Adipocyte (in vitro differentiated cells): ENCODE data around the gene CTXND1.

Source experiments
- DNase-seq: peaks from one replicate; pipeline ENCODE4 v3.0.0-alpha.2; 2015; ENCODE audit warnings: low read depth
- H3K27me3 ChIP-seq: replicated peaks from 2 replicates; pipeline ENCODE4 v1.7.0; 2013; ENCODE audit warnings: mild to moderate bottlenecking, low read length, moderate library complexity; ENCODE audit not compliant: control insufficient read depth, insufficient read depth
- H3K36me3 ChIP-seq: 2 replicates; pipeline ENCODE4 v1.7.0; 2013; ENCODE audit warnings: low read length, mild to moderate bottlenecking, moderate library complexity; ENCODE audit not compliant: control insufficient read depth, insufficient read depth, severe bottlenecking
- H3K4me1 ChIP-seq: 2 replicates; pipeline ENCODE4 v1.7.0; 2013; ENCODE audit warnings: mild to moderate bottlenecking, low read length, moderate library complexity; ENCODE audit not compliant: control insufficient read depth, insufficient read depth
- H3K4me3 ChIP-seq: 2 replicates; pipeline ENCODE4 v1.7.0; 2013; ENCODE audit warnings: mild to moderate bottlenecking, low read length, moderate library complexity
- H3K9ac ChIP-seq: 2 replicates; pipeline ENCODE4 v1.7.0; 2013; ENCODE audit warnings: mild to moderate bottlenecking, low read length, moderate library complexity
- H3K9me3 ChIP-seq: 2 replicates; pipeline ENCODE4 v1.7.0; 2013; ENCODE audit warnings: mild to moderate bottlenecking, low read length, moderate library complexity; ENCODE audit not compliant: control insufficient read depth

The CTXND1 gene

DNA sequence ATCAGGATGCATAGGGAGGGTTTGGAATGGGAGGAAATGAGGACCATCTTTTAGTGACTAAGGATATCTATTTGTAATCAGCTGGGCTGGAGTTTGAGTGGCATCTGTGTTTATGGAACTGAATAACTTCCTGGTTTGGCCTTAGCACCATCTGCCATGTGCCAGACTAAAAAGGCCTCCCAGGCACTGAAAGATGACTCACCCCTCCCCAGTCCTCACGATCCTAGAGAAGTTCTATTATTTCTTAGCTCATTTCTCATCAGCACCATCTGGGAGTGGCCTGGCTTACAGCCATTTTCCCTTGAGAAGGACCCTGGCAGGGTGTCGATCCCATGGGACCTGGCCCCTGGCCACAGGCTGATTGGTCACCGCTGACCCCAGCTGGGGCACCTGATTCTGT is 23.9 kb upstream of the CTXND1 start:
- no peaks in the 10 kb centered on the region for H3K4me1 ChIP-seq
- peaks cover 35% of the 10 kb centered on the region for H3K27me3 ChIP-seq
- no peak for DNase-seq
- H3K36me3 ChIP-seq = no peaks in the 10 kb centered on the region
- no peak overlapping the region for H3K4me3 ChIP-seq
- no peak overlapping the region for H3K9ac ChIP-seq
- peaks cover 6% of the 10 kb centered on the region for H3K9me3 ChIP-seq

DNA sequence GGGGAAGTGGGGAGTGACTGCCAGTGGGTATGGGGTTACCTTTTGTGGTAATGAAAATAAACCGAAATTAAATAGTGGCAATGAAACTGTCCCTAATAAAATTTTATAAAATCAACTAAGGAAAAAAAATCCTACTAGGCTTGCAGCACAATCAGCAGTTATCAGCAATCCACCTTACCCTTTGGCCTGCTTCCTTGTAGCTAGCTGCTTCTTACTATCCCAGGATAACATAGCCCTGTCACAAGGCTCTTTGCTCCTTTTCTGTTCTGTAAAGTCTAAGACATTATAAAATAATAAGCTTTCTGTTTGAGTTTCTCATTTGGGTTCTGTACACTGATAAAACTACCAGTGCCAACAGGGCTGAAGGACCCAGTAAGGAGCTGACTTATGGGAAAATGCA is 23.0 kb upstream of the CTXND1 start:
- Histone ChIP-seq H3K36me3 (no peaks in the 10 kb centered on the region), H3K9ac (no peak overlapping the region), H3K4me3 (no peak overlapping the region), H3K9me3 (peaks cover 6% of the 10 kb centered on the region), H3K4me1 (no peaks in the 10 kb centered on the region), H3K27me3 (peaks cover 34% of the 10 kb centered on the region)
- no peak for DNase-seq

DNA sequence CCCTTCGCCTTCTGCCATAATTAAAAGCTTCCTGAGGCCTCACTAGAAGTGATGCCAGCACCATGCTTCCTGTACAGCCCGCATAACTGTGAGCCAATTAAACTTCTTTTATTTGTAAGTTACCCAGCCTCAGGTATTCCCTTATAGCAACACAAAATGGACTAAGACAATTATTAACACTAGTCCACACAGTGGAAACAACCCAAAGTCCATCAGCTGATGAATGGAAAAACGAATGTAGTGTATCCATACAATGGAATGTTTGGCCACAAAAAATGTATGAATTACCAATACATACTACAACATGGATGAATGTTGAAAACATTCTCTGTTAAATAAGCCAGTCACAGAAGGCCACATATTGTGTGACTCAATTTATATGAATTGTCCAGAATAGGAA is 22.5 kb upstream of the CTXND1 start:
- Histone ChIP-seq H3K27me3 (peaks cover 34% of the 10 kb centered on the region), H3K9me3 (peaks cover 6% of the 10 kb centered on the region), H3K9ac (no peak overlapping the region), H3K4me1 (no peaks in the 10 kb centered on the region), H3K4me3 (no peak overlapping the region), H3K36me3 (no peaks in the 10 kb centered on the region)
- no peak for DNase-seq

DNA sequence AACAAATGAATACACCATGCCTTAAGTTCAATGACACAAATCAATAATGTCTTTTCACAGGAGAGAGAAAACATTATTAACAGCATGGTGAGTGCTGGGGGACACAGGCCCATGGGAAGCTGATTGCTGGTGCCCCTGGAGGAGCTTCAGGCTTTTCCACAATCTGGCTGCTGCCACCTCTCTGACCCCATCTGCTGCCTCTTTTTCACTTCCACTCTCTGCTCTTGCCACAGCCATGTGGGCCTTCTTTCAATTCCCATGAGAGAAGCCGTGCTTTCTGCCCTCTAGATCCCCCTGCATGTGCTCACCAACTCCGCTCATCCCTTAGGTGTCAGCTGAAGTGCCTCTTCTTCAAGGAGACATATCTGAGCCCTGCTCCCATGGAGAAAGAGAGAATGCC is 21.0 kb upstream of the CTXND1 start:
- H3K4me3 ChIP-seq = no peak overlapping the region
- no peaks in the 10 kb centered on the region for H3K4me1 ChIP-seq
- DNase-seq = no peak
- peaks cover 6% of the 10 kb centered on the region for H3K9me3 ChIP-seq
- H3K9ac ChIP-seq = no peak overlapping the region
- peaks cover 37% of the 10 kb centered on the region for H3K27me3 ChIP-seq
- no peaks in the 10 kb centered on the region for H3K36me3 ChIP-seq

DNA sequence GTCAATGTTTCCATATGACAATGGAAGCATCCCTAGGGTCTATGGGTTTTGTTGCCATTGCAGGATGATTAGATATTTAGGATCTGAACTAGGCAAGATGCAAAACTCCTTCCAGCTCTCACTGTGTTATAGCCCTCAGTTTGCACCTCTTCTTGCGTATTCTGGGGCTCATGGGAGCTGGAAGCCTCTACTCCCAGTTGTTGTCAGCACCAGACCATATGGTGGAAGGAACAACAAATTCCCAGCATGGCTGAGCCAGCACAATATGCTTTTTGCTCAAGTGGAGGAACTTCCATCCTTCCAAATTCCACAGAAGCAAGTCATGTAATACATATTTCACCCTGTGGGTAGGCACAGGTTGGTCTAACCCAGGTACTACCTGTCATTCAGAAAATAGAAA is 18.5 kb upstream of the CTXND1 start:
- no peaks in the 10 kb centered on the region for H3K36me3 ChIP-seq
- H3K9ac ChIP-seq = no peak overlapping the region
- H3K9me3 ChIP-seq = peaks cover 2% of the 10 kb centered on the region
- H3K4me3 ChIP-seq = no peak overlapping the region
- no peak for DNase-seq
- H3K27me3 ChIP-seq = peaks cover 55% of the 10 kb centered on the region
- no peaks in the 10 kb centered on the region for H3K4me1 ChIP-seq

DNA sequence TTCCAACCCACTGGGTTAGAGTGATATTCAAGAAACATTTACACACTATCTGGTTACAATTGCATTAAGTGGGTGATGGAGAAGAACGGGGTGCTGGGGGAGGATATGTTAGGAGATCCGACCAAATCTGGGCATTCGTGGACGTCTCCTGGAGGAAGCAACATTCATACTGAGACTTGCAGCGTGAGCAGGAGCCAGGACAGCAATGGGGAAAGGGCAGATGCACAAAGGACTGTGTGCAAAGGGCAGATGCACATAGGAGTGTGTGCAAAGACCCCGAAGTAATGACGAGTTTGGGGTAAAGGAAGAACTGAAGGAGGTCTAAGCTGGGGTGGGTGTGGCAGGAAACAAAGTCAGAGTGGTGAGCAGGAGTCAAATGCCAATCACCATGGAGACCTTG is 16.1 kb upstream of the CTXND1 start:
- DNase-seq = no peak
- no peak overlapping the region for H3K4me3 ChIP-seq
- peaks cover 58% of the 10 kb centered on the region for H3K27me3 ChIP-seq
- H3K9ac ChIP-seq = no peak overlapping the region
- no peaks in the 10 kb centered on the region for H3K9me3 ChIP-seq
- no peaks in the 10 kb centered on the region for H3K36me3 ChIP-seq
- H3K4me1 ChIP-seq = no peaks in the 10 kb centered on the region

DNA sequence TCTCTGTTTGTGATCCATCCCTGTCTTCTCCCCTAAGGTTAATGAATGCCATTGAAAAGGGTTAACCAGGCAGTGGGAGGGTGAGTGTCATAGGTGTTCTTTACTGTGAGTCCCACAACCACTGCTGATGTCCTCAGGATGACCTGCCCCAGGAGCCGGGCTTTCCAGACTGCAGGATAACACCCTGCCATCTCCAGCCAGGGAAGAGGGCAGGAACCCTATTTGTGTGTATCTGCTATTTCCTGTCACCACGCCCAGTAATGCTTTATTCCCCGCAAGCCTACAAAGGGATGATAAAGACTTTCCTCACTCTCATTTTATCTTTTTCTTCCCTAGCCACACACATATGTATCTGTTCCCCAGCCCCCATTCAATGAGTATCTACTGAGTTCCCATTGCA is 15.6 kb upstream of the CTXND1 start:
- DNase-seq = no peak
- H3K9me3 ChIP-seq = no peaks in the 10 kb centered on the region
- peaks cover 62% of the 10 kb centered on the region for H3K27me3 ChIP-seq
- no peaks in the 10 kb centered on the region for H3K36me3 ChIP-seq
- H3K9ac ChIP-seq = no peak overlapping the region
- H3K4me1 ChIP-seq = no peaks in the 10 kb centered on the region
- H3K4me3 ChIP-seq = no peak overlapping the region

DNA sequence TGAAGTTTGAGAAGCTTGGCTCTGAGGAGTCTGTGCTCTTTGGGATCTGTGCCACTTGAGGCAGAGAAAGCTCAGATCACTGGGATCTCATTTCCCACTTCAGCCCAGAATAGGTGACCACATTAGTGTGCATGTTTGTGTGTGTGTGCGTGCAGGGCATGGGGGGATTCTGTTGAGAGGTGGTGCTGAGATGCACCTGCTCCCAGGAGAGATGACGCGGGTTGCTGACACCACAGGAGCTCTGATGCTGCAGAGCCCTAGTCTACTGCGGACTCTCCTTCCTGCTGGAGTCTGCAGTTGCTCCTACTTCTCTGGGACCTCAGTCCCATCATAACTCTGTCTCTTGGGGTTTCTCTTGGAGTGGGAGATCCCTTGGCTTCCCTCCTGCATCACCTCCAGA is 14.7 kb upstream of the CTXND1 start:
- DNase-seq = no peak
- Histone ChIP-seq H3K9me3 (no peaks in the 10 kb centered on the region), H3K27me3 (peaks cover 71% of the 10 kb centered on the region)

DNA sequence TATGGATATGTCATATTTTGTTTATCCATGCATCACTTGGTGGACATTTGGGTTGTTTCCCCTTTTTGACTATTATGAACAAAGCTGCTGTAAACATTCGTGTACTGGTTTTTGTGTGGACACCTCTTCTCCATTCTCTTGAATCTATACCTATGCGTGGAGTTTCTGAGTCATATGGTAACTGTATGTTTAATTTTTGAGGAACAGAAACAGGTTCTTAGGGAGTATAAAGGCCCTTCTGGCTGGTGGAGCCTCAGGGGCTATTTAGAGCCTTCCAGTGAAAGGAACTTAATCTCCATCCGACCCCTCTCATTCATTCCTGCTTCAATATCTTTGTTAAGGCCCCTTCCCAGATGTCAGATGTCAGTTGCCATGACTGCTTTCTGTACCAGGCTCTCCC is 14.1 kb upstream of the CTXND1 start:
- Histone ChIP-seq H3K4me3 (no peak overlapping the region), H3K27me3 (peaks cover 69% of the 10 kb centered on the region), H3K9me3 (no peaks in the 10 kb centered on the region), H3K36me3 (no peaks in the 10 kb centered on the region), H3K9ac (no peak overlapping the region), H3K4me1 (no peaks in the 10 kb centered on the region)
- no peak for DNase-seq

More for the DNA sequence above, 14.7 kb upstream of the CTXND1 start:
- Histone ChIP-seq H3K4me3 (no peak overlapping the region), H3K36me3 (no peaks in the 10 kb centered on the region), H3K9ac (no peak overlapping the region), H3K4me1 (no peaks in the 10 kb centered on the region)

DNA sequence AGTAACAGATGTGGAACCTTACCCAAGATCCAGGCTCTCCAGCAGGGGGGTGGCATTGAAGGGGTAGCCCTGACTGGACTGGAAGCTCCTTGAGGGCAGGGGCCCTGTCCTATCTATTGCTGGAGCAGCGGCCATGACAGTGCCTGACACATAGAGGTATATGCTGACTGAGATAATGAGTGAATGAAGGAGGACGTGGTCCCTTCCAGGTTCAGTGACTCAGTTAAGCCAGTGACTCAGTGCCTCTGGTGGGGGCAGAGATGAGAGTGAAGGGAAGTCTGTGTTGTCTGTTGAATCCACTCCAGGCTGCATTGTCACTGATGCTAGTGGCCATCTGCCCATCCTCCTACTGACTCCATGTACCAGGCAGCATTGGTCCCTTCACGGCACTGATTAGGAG is 13.0 kb upstream of the CTXND1 start:
- Histone ChIP-seq H3K9ac (no peak overlapping the region), H3K4me3 (no peak overlapping the region), H3K9me3 (no peaks in the 10 kb centered on the region), H3K36me3 (no peaks in the 10 kb centered on the region), H3K27me3 (peaks cover 72% of the 10 kb centered on the region), H3K4me1 (no peaks in the 10 kb centered on the region)
- DNase-seq = no peak

DNA sequence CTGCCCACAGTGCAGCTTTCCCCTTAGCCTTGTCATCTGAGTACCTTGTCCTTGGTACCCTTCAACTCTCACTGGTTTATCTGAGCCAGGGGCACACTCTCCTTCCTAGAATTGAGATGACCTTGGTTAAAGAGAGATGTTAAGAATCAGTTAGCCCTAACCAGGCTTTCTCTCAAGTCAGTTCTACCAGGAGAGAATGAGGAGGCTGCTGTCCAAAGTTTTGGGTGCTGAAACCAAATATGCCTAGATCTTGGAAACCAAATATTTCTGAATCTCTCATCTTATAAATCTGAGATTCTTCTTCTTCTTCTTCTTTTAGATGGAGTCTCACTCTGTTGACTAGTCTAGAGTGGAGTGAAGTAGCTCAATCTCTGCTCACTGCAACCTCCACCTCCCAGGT is 12.0 kb upstream of the CTXND1 start:
- Histone ChIP-seq H3K9ac (no peak overlapping the region), H3K36me3 (no peaks in the 10 kb centered on the region), H3K9me3 (no peaks in the 10 kb centered on the region), H3K27me3 (peaks cover 74% of the 10 kb centered on the region), H3K4me3 (no peak overlapping the region), H3K4me1 (no peaks in the 10 kb centered on the region)
- DNase-seq = peak; percentile 49

DNA sequence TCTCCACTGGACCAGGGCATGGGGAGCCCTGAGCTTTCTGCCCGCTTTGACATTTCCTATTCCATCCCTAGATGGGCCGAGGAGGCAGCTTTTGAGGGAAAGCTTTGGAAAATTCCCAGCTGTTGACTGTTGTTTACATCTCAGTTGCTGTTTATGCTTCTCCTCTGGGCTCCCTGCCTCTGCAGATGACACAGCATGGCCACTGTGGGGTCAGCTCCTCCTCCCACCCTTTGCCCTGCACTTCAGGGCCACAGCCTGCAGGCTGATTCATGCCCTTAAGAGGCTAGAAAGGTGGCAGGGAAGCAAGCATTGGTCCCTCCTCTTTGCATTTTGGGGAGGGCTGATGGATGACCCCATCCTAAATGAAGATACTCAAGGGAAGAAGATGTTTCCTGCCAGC is 8.5 kb upstream of the CTXND1 start:
- H3K4me1 ChIP-seq = no peaks in the 10 kb centered on the region
- no peaks in the 10 kb centered on the region for H3K36me3 ChIP-seq
- no peak overlapping the region for H3K9ac ChIP-seq
- H3K9me3 ChIP-seq = peaks cover 5% of the 10 kb centered on the region
- no peak overlapping the region for H3K4me3 ChIP-seq
- DNase-seq = no peak
- H3K27me3 ChIP-seq = peaks cover 61% of the 10 kb centered on the region
